NCI-H187 (cell line): Measurements from ENCODE around the gene CISTR.
"Not testable (repeated sequence)": the region's sequence is repeated elsewhere in the genome, so short reads cannot be mapped to it uniquely, and the experiment has no call there.

ENCODE experiments used
- DNase-seq, 2 experiments: peaks; one replicate each; lab custom pipeline; 2025; lab: John Stamatoyannopoulos, UW

The CISTR gene

DNA sequence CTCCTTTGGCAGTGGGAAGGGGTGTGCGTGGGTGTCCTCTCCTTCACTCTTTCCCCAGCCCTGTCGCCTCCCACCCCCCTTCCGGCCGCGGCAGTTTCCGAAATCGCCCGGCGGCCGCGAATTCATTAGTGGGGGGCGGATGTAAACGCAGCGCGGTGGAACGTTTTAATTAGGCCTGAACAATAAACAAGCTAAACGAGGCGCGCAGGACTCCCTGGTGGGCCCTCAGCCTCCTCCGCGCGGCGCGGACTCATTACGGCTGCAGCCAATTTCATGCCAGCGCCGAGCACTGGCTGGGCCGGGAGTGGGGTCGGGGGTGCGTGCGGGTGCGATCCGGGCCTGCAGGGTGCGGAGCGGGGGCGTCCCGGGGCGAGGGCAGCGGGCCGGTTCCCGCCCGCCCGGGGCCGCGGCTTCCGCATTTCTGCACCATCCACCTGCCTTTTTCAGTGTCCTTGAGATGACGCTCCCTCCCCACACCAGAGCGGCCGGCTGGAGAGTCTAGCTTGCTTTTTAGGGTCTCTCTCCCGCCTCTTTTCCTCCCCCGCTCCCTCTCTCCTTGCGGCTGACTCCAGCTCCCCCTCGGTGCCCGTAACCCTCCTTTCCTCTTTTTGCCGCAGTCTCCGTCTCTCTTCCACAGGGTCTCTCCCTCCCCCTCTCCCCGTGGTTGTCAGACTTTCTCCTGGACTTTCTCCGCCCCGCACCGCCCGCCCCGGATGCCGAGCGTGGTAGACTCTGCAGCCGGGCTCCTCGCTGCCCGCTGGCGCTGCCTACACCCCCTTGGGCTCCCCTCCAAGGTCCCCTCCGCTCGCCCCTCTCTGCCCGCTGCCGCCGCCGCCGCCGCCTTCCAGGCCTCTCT, at the start of gene CISTR:
Gene CISTR (minus strand): TSS at position 644 of the 856 bp plus-strand sequence.
- no peak for DNase-seq

DNA sequence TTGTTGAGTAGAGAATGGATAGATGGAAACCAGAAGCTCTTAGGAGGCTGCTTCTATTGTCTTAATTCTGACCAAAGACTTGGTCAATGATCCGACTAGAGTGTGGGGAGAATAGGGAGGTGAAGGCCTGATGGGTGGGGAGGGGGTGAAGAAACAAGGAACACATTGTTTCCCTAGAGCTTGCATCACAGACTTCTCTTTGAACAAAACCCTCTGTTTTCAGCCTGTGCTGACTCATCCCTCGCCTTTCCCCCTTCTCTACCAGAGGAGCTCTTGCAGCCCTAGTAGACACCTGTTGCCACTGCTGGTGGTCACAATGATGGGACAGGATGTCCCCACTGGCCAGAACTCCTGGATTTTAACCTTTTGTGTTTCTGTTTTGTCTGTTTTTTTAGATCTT, 46.8 kb upstream of the CISTR start:
- DNase-seq, result no peak

DNA sequence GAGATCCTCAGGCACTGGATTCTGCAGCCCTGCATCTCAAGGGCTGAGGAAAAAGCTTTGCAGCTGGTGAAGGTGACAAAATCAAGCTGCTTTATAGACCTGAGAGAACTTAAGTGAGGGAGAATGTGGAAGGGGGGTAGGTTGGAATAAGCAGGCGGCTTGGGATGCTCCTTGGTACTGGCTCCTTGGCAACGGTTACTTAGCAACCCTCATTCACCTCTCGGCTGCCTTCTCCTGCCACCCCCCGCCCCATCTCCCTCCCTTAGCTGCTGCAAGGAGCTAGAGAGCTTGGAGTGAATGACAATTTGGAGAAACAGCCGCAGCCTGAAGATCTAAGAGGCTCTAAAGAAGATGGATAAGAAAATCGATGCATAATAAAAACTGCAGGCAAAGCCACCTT, 44.1 kb upstream of the CISTR start:
- peak in 1 of 2 experiments; percentile 34 for DNase-seq

DNA sequence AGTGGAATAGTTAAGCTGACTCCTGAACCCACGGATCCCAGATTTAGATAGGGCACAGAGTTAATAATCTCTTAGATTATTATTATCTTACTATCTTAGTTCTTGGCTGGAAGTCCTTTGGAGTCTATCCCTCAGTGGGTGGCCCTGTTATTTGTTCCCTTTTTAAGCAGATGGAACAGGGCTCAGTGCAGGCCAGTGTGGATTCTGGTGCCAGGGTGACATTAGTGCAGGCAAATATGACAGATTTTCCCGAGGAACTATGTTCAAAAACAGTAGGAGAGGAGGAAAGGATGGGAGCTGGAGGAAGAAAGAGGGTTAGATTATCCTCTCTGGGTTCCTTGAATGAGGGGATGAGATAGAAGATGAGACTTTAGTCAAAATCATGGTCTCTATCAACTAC, 41.4 kb upstream of the CISTR start:
- no peak for DNase-seq

DNA sequence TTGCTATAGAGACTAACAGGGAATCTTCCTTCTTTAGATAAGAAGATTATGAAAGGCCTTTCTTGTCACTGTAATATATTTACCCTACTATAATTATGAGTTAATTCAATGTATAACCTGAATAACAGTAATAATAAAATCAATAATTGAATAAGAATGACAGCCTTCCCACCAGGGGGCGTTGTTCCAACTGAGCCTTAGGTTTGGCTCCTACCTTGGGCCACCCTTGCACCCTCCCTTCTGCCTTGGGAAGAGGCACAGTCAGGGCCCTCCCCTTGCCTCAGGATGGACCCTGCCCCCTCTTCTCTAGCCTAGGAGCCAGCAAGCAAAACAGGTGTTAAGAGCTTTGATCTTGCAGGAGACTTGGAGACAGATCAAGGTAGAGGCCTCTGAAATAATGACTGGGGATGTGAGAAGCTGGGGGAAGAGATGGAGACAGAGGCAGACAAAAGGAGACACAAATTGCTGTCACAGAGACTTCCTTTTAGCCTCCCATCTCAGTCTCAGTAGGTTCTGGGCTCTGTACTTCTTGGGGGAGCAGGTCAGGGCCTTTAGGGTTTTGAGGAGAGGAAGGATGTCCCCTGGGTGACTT, 40.1 kb upstream of the CISTR start:
- DNase-seq, result peak in 1 of 2 experiments; percentile 15

DNA sequence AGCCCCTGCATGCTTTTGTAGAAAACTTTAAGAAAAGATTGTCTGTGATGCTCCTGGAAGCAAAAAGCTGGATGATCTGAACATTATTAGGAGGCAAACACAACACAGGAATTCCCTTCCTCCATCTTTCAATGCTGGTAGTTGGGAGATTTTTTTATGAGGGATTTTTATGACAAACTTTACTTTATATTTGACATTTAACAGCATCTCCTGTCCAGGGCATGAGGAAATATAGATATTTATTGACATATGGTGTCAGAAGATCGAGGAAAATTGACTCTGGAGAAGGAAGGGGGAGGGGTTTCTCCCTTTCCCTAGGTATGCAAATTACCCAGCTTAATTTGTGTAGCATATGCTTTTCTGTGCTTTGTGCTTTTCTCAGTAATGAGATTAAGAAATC, 37.8 kb upstream of the CISTR start:
- no peak for DNase-seq

DNA sequence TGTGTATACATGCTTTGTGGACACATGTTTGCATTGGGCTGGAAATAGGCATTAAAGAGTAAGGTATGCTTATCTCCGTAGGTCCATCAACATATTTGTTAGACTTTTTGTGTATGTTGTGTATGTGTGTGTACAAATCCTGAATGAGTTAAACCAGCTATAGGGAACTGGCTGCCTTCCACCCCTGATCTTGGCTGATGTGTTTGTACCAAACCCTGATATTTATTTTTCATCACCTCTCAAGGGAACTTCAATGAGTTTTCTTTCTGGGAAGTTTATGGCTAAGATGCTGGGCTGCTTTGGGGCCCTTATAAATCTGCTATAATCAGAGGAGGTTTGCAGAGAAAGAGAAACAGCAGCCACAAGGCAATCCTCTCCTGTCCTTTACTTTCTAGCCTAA, 37.1 kb upstream of the CISTR start:
- DNase-seq, result no peak

DNA sequence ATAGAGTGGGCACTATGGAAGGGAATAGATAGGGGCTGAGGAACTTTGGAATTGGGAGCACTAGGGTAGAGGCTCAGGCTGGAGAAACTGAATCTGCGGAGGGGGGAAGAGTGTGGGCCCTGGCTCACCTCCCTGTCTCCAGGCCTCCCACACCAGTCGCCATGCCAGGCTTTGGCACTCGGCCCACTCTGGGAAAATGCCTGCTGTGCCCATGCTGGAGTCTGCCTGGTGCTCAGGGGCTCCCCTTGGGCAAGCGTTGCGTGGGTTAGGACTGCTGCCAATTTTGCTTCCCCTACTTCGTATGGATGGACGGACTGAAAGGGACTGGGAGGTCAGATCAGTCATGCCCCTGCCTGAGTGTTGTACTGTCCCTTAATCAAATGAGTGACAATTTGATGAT, 34.6 kb upstream of the CISTR start:
- no peak for DNase-seq

DNA sequence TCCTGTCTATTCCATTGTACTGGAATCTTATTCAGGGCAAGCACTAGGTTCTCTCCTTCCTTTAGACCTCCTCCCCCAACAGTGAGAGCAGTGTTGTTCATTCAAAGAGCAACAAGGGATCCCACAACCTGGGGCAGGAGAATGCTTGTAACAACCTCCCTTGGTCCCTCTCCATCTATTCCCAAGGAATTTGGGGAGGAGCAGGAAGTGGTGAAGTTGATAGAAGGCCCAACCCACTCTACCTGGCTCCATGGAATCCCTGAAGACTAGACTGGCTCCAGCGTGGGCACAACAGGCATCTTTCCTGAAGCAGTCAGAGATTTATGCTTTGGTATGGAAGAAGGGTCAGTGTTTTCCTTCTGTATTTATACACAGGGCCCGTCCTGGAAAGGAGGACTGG, 33.4 kb upstream of the CISTR start:
- no peak for DNase-seq

DNA sequence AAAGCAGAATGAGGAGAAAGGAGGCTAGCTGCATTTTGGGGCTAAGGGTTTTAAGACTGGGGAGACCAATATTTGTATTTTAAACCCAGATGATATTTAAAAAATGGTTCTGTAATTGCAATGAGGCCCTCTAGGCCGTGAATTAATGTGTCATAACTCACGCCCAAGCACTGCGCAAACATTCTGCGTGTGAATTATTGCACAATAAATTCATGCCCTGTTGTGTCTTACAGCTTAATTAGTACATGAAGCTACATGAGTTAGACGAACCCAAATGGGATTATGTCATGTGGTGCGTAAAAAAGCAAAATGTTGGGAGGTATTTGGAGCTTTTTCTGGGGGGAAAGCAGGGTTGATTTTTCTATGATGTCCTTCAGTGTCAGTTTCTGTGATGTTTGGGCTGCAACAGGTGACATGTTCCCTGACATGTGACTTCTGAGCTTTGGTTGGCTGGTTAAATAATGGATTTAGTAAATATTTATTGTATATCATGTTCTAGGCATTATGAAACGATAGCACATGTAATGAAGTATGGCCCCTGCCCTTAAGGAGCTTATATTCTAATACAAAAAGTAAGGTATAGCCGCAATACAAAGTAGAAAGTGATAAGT, 30.4 kb upstream of the CISTR start:
- no peak for DNase-seq

DNA sequence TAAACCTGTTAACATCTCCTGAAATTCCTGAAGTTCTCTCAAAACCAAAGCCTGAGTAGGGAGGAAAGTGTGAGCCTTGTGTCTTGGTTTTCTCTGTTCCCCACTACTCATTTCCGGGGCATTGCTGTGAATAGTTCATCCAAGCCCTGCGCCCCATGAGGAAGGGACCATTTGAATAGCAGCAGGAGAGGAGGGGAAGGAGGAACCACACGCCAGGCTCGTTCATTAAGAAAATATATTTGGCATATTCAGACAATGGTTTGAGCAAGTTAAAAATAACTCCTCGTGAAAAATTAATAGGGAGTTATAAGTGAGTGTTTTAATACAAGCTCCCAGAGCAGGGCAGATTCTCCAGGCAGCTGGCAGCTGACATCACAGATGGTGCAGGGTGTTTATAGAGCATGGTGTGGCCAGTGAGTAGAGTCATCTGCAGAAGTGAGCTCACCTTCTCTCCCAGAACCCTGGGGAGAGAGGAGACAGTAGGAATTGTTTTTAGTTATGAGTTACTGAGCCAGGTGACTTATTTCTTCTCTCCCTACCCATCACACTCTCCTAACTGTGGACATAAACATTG, 29.5 kb upstream of the CISTR start:
- DNase-seq, result no peak

DNA sequence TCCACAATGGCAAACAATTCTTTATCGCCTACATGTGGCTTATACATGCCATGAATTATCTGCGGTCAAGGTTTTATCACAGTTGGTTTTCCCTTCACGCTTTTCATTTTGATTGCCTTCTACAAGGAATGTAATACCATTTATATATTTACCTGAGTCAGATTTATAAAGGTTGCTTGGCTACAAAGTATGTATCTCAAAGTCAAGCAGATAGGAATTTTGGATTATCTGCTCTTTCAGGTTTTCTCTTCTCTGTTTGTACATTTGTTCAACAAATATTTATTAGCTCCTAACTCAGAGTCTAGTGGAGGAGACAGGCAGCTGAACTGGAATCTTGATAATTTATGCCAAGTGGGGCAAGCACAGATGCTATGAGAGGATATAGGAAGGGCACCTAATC, 28.5 kb upstream of the CISTR start:
- DNase-seq, result no peak

DNA sequence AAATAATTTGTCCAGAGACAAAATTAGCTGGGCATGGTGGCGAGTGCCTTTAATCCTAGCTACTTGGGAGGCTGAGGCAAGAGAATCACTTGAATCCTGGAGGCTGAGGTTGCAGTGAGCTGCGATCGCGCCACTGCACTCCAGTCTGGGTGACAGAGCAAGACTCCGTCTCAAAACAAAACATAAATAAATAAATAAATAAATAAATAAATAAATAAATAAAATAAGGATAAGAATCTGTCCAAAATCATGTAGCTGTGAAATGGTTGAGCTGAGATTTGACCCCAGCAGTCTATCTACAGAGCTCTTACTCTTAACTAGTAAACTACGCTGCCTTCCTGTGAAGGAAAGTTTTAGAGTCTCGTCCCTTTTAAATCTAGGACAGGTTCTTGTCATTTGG, 27.9 kb upstream of the CISTR start:
- DNase-seq, result not testable (repeated sequence)

DNA sequence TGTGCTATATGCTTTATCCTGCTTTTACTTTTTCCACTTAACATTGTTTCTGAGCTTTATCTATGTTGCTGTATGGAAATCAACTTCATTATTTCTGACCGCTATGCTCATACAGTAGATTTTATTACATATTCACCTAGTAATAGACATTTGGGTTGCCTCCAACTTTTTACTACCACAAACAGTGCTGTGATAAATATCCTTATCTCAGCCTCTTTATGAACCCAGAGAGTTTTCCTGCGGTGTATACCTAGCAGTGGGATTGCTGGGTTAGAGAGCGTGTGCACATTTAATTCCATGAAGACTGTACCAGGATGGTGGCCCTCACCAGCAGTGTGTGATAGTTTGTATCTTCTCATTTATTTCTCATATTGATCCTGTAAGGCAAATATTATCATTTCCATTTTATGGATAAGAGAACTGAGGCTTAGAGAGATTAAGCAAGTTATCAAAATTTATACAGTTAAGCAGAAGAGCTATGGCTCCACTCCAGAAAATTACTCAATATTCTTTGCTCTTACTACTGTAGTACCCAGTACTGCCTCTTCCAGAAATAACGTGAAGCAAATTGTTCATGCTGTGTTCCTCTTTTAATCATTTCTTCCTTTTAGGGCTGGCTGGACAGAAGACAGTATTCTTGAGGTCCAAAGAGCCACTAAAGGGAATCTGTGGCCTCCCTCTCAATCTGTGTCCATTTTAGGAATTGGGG, 26.3 kb upstream of the CISTR start:
- DNase-seq, result no peak

DNA sequence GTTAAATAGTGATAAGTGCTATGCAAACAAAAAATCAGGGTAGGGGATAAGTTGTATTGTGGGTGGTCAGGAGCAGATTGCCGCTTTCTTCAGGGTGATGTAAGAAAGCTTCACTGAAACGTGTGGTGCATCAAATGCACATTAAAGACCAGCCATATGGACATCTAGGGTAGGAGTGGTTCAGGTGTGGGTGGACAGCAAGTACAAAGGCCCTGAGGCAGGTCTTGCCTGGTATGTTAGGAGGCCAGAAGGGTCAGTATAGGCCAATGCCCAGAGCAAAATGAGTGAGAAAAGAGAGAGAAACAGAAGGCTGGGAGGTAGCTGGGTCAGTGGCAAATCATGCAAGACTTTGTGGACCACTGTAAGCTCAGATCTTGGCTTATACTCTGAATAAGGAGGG, 25.6 kb upstream of the CISTR start:
- no peak for DNase-seq

DNA sequence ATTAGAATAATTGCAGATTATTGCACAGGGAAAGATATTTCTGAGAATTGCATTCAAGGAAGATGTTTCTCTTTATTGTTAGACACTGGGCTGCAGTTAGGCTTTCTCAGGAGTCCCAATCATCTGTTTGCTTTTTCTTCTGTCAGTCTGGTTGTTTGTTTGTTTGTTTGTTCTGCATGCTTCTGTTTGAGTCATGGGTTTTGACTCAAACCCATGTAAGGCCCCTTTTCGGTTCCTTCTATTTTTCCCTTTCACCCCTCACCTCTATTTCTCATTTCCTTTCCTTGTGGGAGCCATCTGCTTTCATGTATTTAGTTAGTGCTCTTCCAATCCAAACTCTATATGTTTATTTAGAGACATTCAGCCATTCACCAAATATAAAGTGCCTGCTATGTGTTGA, 25.1 kb upstream of the CISTR start:
- no peak for DNase-seq

DNA sequence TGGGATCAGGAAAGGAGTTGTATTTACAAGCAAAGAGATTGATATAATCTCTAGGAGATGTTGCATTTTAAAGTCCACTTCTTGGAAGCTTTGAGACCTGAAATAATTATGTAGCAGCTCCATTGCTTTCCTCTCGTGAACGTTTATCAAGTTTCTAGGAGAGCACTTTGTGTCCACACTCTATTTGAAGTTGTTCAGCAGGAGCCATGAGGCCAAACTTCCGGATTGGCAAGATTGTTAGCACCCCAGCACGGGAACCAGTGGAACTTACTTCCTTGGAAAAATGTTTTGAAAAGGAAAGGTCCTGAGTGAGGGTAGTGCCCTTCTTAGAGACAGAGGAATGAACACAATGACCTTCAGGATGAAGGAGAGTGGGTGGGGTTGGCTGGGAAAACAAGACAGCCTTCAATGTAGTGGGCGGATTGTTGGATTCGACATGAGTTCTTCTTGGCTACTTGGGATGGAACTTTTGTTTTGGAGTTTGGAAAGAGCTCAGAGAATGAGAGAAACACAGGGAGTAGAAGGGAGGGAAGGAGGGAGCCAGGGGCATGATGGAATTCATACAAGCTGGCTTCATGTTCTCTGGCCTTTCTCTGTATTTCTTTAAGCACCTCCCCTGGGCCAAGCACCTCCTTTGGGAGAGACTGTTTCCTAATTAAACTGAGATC, 23.8 kb upstream of the CISTR start:
- no peak for DNase-seq

DNA sequence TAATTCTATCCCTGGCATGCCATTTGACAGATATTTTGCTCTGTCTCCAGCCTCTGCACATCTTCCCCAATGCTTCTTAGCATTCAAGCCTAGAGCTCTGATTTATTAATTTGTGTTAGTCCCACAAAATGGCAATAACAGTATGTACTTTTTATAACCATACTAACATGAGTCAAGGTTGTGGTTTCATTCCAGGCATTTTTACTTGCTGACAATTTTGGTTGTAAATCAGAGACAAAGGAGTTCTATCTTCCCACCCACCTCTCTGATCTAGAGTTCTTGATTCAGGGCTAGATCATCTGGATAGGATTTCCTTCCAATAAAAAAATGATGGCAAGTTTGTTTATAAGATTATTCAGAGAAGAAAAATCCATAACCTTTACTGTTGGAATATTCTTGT, 18.5 kb upstream of the CISTR start:
- DNase-seq, result no peak

DNA sequence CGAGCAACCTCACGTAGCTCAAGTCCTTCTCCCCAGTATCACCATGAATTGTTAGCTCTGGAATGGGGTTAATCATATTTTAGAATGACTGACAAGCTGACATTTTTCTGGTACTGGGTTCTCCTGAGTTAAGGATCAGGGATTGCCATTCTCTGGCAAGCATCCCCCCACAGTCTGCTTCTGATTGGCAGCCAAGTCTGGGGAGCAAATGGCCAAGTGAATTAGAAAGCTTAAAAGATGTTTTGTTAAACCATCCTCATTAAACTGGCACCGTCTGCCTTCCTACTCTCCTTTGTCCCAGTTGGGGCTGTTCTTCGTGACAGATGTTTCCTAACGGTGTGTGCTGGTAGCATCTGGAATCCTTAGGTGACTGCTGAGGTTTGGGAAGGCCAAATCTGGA, 17.2 kb upstream of the CISTR start:
- DNase-seq, result no peak

DNA sequence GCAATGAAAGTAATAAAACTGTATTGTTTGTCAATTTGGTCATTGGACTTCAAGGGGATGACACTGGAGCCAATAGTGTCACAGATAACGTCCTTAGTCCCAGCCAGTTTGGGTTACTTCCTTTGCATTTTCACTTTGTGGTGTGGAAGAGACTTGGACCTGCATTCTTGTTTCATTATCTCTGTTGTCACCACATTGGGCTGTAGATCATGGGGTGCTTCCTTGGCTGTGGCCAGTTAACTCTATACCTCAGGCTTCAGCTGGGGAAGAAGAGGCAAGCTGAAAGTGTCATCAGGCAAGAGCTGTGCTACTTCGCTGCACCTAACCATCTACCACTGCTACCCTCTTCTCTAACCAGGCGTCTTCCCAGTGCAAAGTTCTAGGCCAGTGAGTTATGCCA, 15.1 kb upstream of the CISTR start:
- no peak for DNase-seq

DNA sequence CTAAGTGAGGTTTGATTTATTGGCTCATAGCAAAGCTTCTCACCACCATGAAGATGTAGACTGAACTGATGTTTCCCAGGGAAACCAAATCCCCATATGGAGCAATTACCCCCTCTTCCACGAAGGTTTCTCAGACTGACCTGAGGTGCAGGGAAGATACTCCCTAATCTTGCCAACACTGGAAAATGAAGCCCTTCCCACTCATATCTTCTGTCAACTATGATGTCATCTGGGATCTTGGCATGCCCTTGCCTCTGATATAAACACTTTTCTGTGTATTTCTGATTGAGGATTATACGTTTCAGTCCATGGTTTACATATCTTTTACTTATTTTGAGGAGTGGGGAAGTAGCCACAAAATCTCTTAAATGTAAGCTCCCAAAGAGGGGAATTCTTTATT, 14.1 kb upstream of the CISTR start:
- DNase-seq, result no peak

DNA sequence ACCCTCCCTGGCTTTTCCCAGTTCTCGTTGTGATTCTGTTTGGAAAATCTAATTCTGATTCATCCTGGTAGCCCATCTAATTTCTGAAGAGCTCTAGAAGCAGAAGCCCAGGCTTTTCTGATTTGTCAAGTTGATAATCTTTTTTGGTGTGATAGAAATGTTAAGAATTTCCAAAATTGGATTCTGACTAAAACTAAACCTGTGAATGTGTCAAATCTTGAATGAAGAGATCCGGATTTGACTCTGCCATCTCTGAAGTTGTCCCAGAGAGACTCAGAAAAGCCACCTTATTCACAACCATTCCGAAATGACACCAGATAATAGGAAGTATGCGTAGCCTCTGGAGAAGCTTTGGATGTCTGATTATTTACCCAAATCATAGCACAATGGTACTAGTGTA, 12.8 kb upstream of the CISTR start:
- no peak for DNase-seq
